Smooth muscle cell (in vitro differentiated cells): ENCODE measurements around the gene NLRP9. TPM values are rescaled to one million over a fixed set of nuclear protein-coding genes. Genes with fewer than 3 reads are reported as not detected.

ENCODE experiments used
- DNase-seq: peaks from one replicate; lab custom pipeline; 2025; ENCODE audit not compliant: unreplicated experiment; lab: John Stamatoyannopoulos, UW
- H2AFZ ChIP-seq: fragments of 200-600 bp; sonication (generic); 2 replicates; pipeline ENCODE4 v1.6.0; 2016; ENCODE audit warnings: antibody characterized with exemption, low read depth, mild to moderate bottlenecking
- H3F3A ChIP-seq: fragments of 200-600 bp; sonication (generic); 2 replicates; pipeline ENCODE4 v1.6.0; 2017; ENCODE audit warnings: antibody characterized with exemption, low read depth
- H3K27ac ChIP-seq: fragments of 200-600 bp; sonication (generic); 2 replicates; pipeline ENCODE4 v1.5.1; 2016; ENCODE audit warnings: low read depth, mild to moderate bottlenecking
- H3K27me3 ChIP-seq: fragments of 200-600 bp; sonication (generic); 2 replicates; pipeline ENCODE4 v1.6.1; 2016; ENCODE audit warnings: low read depth, mild to moderate bottlenecking
- H3K36me3 ChIP-seq: fragments of 200-600 bp; sonication (generic); 2 replicates; pipeline ENCODE4 v1.5.1; 2016; ENCODE audit warnings: low read depth
- H3K4me1 ChIP-seq: fragments of 200-600 bp; sonication (generic); 2 replicates; pipeline ENCODE4 v1.5.1; 2016; ENCODE audit warnings: low read depth
- H3K4me2 ChIP-seq: fragments of 200-600 bp; sonication (generic); 2 replicates; pipeline ENCODE4 v1.6.0; 2016; ENCODE audit warnings: mild to moderate bottlenecking
- H3K4me3 ChIP-seq: fragments of 200-600 bp; sonication (generic); 2 replicates; pipeline ENCODE4 v1.5.1; 2016; ENCODE audit warnings: mild to moderate bottlenecking
- H3K79me2 ChIP-seq: fragments of 200-600 bp; sonication (generic); 2 replicates; pipeline ENCODE4 v1.6.0; 2016; ENCODE audit warnings: low read depth, mild to moderate bottlenecking
- H3K9ac ChIP-seq: fragments of 200-600 bp; sonication (generic); 2 replicates; pipeline ENCODE4 v1.6.0; 2016; ENCODE audit warnings: low read depth
- H3K9me3 ChIP-seq: fragments of 200-600 bp; sonication (generic); replicated peaks from 2 replicates; pipeline ENCODE4 v1.5.1; 2016; ENCODE audit warnings: low read depth
- H4K20me1 ChIP-seq: fragments of 200-600 bp; sonication (generic); 2 replicates; pipeline ENCODE4 v1.6.0; 2016; ENCODE audit warnings: low read depth
- CTCF ChIP-seq: fragments of 200-600 bp; sonication (generic); IDR thresholded peaks from 2 replicates; pipeline ENCODE4 v1.5.1; 2017; ENCODE audit warnings: borderline replicate concordance, mild to moderate bottlenecking, antibody characterized with exemption; ENCODE audit not compliant: insufficient read depth, poor library complexity, severe bottlenecking
- WGBS: methylation state at CpG from one replicate; pipeline ENCODE4 v1.1.7; 2016; ENCODE audit warnings: low lambda C conversion rate; 5-methylcytosine and 5-hydroxymethylcytosine counted together
- polyA plus RNA-seq: library from polyadenylated mRNA; unstranded; fragments of >200 nt; fragmentation: Nextera tagmentation; extraction: Ambion mirVana; gene quantifications from 2 replicates; pipeline ENCODE4 v1.2.1, GENCODE V29; 2016
- total RNA-seq: library from RNA; depleted of rRNA; stranded (reverse); fragments of >200 nt; gene quantifications from 2 replicates; pipeline ENCODE4 v1.2.3, GENCODE V29; 2014

NLRP9 gene
- total and polyA plus RNA-seq, 2 experiments from 2014 or later, result 0.07 TPM; not detected in 1

- Histone ChIP-seq H3K79me2 (no peaks in the 10 kb centered on the region), H3K4me2 (no peak overlapping the region), H3K27ac (no peak overlapping the region), H3K9me3 (no peaks in the 10 kb centered on the region), H3K36me3 (no peaks in the 10 kb centered on the region), H3K9ac (no peak overlapping the region), H3K27me3 (no peaks in the 10 kb centered on the region), H2AFZ (no peak overlapping the region), H3F3A (no peaks in the 10 kb centered on the region), H3K4me1 (no peaks in the 10 kb centered on the region), H3K4me3 (no peak overlapping the region), H4K20me1 (peaks cover 15% of the 10 kb centered on the region)
- 95% methylated on average over 24 of the region's 37 CpGs for WGBS
- DNase-seq, result no peak
- no peak for TF ChIP-seq CTCF
Observed at GRCh38 chr19:55694656-55695491, 43.3 kb downstream of the NLRP9 start.

DNA sequence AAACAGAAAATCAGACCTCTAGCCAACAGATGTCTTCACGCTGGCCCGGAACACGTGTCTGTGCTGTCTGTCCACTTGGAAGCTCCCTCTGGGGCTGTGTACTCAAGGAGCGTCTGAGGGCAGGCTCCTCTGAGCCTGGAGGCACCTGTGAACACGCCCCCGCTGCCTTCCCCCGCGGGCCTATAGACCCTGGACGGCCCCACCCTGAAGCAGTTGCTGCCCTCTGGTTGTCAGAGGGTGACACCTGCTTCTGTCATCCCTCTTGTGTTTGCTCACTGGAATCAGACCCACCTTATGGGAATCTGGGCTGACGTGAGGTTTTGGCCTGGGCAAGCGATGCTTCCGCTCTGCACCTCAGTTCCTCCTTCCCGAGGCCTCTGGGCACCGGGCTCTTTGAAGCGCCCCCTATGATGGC, 44.0 kb downstream of the NLRP9 start:
- Histone ChIP-seq H3K4me1 (no peaks in the 10 kb centered on the region), H3K9me3 (no peaks in the 10 kb centered on the region), H3K36me3 (no peaks in the 10 kb centered on the region), H3K27ac (no peak overlapping the region), H2AFZ (no peak overlapping the region), H3K79me2 (no peaks in the 10 kb centered on the region), H3K9ac (no peak overlapping the region), H3F3A (no peaks in the 10 kb centered on the region), H3K27me3 (no peaks in the 10 kb centered on the region), H3K4me2 (no peak overlapping the region), H4K20me1 (peaks cover 21% of the 10 kb centered on the region), H3K4me3 (no peak overlapping the region)
- 95% methylated on average over 15 of the region's 15 CpGs for WGBS
- no peak for DNase-seq
- no peak for TF ChIP-seq CTCF

DNA sequence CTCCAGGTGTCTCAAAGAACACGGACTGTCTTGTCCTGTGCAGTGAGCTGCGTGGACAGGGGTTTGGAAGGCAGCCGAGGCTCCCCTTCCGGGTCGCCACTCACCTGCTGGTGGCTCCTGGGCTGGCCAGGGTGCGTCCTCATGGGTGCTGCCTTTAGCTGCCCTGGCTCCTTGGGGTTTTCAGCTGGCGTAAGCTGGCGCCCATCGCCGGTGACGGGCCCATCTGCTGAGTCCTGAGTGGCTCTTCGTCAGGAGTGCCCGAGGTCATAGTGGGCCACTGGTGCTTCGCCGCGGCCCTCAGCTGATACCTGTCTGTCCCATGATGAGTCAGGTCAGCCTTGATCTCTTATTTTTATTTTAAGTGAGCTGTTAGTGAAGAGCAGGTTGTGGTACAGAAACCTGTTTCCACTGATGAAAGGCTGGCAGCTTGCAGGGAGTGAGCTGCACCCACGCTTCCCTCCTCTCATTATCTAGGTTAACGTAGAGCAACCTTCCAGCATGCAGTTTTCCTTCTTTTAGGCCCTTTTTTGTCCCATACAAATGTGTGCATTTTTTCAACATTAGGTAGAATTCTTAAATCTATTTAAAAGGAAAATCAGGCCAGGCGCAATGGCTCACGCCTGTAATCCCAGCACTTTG, 44.7 kb downstream of the NLRP9 start:
- no peaks in the 10 kb centered on the region for H3F3A ChIP-seq
- H2AFZ ChIP-seq, result no peak overlapping the region
- H3K79me2 ChIP-seq, result no peaks in the 10 kb centered on the region
- no peak overlapping the region for H3K4me3 ChIP-seq
- H3K4me2 ChIP-seq, result no peak overlapping the region
- no peaks in the 10 kb centered on the region for H3K36me3 ChIP-seq
- DNase-seq, result no peak
- H4K20me1 ChIP-seq, result peaks cover 29% of the 10 kb centered on the region
- H3K27me3 ChIP-seq, result no peaks in the 10 kb centered on the region
- H3K27ac ChIP-seq, result no peak overlapping the region
- H3K9me3 ChIP-seq, result no peaks in the 10 kb centered on the region
- TF ChIP-seq CTCF, result no peak
- H3K4me1 ChIP-seq, result no peaks in the 10 kb centered on the region
- 95% methylated on average over 20 of the region's 20 CpGs for WGBS
- H3K9ac ChIP-seq, result no peak overlapping the region

DNA sequence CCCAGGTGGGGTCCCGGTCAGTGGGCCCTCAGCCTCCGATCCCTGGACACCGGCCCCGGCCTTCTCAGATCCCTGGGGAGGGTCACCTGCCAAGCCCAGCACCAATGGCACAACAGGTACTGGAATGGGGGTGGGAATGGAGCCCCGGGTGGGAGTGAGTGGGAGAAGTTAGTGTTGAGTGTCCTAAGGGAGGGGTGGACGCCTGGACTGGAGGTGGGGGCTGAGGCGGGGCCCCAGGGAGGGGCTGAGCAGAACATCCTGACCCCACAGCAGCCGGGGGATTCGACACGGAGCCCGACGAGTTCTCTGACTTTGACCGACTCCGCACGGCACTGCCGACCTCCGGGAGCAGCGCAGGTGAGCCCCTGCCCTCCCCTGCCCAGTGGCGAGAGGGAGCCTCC, 45.5 kb downstream of the NLRP9 start:
- no peaks in the 10 kb centered on the region for H3K79me2 ChIP-seq
- 96% methylated on average over 12 of the region's 19 CpGs for WGBS
- H4K20me1 ChIP-seq, result peaks cover 37% of the 10 kb centered on the region
- H3K27ac ChIP-seq, result no peak overlapping the region
- no peak overlapping the region for H2AFZ ChIP-seq
- DNase-seq, result no peak
- no peaks in the 10 kb centered on the region for H3K4me1 ChIP-seq
- no peak overlapping the region for H3K4me2 ChIP-seq
- H3K27me3 ChIP-seq, result no peaks in the 10 kb centered on the region
- H3K36me3 ChIP-seq, result no peaks in the 10 kb centered on the region
- TF ChIP-seq CTCF, result no peak
- H3K4me3 ChIP-seq, result no peak overlapping the region
- no peaks in the 10 kb centered on the region for H3K9me3 ChIP-seq
- H3F3A ChIP-seq, result no peaks in the 10 kb centered on the region
- no peak overlapping the region for H3K9ac ChIP-seq
